IPS-NIHi11 (cell line): Measurements from ENCODE around the gene PALLD.
"Not testable (repeated sequence)": the region's sequence is repeated elsewhere in the genome, so short reads cannot be mapped to it uniquely, and the experiment has no call there.

Experiments used
- DNase-seq: peaks from one replicate; pipeline ENCODE4 v3.0.0; 2012; ENCODE audit warnings: mixed read lengths, low spot score

PALLD gene

DNA sequence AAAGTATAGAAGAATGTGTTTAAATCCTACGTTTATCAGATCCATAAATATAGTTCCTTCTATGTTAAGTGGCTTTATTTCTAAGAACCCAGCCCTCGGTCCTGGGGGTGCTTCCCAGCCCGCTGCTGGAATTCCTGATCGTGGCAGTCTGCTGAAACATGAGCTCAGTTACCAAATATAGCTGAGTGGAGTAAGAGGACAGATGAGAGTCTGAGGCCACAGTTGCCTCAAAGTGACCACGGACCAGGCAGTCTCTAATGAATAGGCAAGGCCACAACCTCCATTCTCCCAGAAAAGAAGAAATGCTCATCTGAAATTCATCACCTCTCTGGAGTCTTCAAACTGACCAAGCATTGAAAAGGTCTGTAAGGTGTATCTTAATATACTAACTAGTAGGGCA is at the start of gene PALLD:
PALLD (plus strand) TSS at position 219 of the 400 bp plus-strand sequence.
- peak; percentile 24 for DNase-seq

GRCh38 chr4:168449063-168449462 is 47.8 kb upstream of the PALLD start:
- DNase-seq: not testable (repeated sequence)

DNA sequence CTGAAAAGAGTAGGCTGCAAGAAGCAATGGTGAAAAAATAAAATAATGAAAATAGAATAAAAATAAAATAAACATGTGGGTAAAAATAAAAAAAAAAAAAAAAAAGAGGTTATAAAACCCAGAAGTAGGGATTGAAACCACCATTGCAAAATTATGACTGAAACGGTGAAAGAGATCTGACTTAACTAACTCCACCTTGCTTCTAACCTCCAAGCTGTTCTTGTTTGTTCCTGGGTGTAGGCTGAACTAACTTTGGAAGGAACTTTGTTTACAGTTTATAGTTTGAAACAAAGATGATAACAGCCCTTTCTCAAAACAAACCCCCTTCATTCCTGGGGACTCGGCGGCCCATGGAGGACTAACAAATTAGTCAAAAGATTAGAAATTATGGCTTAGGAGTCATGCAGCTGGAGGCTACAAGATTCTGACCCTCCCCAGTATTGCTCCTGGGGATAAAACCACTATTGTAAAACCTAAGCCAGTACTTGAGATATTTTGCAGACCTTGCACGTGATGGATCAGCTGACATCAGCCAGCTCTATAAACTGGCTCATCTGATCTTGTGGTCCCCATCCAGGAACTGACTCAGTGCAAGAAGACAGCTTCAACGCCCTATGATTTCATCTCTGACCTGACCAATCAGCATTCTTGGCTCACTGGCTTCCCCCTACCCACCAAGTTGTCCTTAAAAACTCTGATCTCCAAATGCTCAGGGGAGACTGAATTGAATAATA is 47.0 kb upstream of the PALLD start:
- DNase-seq: no peak

DNA sequence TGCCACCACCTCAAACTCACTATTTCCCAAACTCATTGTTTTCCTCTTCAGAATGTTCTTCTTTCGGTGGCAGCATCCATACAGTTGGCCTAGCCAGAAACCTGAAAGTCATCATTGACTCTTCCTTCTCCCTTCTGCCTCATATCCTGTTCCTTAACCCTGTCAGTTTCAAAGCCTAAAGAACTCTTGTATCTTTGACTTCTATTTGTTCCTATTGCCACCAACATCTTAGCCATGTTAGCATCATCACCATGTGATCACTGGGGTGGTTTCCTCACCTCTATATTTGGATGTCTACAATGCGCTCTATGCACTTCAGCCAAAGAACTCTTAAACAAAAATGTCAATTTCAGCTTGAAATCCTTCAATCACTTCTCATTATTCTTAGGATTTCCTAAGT is 45.5 kb upstream of the PALLD start:
- no peak for DNase-seq

- DNase-seq: no peak
Measured at GRCh38 chr4:168451744-168452390, 45.0 kb upstream of the PALLD start.

- DNase-seq: no peak
Measured at GRCh38 chr4:168453146-168453545, 43.7 kb upstream of the PALLD start.

GRCh38 chr4:168458256-168458655 is 38.6 kb upstream of the PALLD start:
- DNase-seq: not testable (repeated sequence)

DNA sequence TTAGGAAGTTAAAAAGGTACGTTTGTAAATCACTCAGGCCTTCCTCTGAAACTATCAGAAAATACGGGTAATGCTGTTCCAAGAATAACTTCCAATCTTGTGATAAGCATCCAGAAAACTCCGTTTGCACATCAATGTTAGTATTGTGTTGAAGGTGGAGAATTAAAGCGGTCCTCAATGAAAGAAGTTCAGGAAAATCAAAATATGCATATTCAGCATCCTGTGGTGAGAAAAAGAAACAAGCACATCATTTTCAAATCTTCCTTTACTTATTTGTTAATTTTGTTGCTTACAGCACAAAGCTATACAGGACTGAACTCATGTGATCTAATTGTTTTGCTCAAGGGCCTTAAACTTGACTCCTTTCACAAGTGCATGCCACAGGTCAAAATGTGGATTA is 35.0 kb upstream of the PALLD start:
- DNase-seq: no peak

GRCh38 chr4:168472920-168473319 is 23.9 kb upstream of the PALLD start:
- no peak for DNase-seq

DNA sequence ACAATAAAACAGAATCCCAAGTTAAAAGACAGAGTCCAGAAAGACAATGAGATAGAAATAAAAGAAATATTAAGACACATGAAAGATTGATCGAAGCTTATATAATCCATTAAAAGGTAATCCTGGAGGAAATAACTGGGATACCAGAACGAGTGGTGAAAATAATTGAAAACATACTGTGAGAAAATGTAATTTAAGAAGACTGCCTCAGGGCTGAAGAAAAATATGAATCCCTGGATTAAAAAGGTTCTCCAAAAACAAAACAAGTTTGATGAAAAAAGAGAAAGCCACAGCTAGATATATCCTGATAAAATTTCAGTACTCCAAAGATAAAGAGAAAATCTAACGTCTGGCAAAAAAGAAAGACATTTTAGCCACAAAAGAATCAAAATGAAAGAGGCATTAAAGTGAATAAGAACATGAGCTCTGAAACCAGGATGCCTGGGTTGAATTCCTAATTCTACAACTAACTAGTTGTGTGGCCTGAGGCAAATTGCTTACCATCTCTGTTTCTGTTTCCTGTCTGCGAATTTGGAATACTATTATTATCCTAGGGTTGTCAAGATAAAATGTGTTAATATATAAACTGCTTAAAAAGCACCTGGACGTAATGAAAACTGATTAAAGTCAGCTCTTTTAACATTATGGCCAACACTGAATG is 22.1 kb upstream of the PALLD start:
- no peak for DNase-seq

DNA sequence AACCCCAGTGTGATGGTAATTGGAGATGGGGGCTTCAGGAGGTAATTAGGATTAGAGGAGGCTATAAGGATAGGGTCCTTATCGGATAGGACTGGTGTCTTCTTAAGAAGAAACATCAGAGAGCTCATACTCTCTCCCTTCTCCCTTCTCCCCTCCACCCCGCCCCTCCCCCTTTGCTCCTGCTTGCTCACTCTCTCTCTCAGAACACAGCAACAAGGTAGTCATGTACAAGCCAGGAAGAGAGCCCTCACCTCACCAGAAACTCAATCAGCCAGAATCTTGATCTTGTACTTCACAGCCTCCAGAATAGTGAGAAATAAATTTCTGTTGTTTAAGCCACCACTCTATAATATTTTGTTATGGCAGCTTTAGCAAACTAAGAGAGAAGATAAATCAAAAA is 21.1 kb upstream of the PALLD start:
- peak; percentile 22 for DNase-seq

DNA sequence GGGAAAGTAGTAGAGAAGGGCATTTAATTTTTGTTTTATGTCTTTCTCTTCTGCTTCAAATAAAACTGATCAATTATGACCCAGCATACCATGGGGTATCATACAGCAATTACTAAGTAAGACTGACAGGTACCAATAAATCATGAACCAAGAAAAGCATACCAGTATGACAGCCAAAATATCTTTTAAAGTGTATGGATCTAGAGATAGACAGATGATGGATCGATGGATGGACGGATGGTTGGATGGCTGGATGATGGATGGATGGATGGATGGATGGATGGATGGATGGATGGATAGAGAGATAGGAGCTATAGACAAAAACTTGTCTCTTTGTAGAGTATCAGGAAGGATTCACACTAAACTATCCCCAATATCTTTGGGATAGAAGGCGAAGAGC is 18.0 kb upstream of the PALLD start:
- DNase-seq: no peak

DNA sequence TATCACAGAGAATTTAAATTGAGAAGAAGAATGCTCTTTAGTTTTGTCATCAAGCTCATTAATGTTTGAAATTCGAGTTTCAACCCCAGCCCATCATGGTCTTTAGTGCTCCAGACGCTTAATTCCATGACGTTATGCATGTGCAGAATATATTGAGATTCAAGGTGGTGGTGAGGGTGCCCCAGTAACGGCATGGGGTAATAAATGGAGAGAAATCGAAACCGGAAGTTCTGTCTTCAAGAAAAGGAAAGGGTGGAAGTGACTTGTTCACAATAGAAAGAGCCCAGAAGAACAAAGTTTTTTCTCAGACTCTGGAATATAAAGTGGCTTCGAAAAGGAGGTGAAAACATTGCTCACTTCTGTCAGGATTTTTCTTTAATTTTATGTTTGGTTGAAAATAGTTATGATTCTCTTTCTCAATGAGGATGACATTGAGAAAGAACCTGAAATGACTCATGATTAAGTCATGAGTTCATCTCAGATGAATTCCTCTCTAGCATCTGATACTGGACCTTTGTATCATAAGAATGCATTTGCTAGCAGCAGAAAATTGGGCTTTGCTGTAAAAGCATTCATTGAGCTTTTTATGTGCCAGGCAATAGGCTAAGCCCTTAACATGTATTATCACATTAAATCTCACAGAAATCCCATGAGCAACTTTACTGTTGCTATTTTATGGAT is 15.8 kb upstream of the PALLD start:
- no peak for DNase-seq

- DNase-seq: no peak
Measured at GRCh38 chr4:168483811-168484210, 13.0 kb upstream of the PALLD start.

- no peak for DNase-seq
Measured at GRCh38 chr4:168484626-168485025, 12.2 kb upstream of the PALLD start.

DNA sequence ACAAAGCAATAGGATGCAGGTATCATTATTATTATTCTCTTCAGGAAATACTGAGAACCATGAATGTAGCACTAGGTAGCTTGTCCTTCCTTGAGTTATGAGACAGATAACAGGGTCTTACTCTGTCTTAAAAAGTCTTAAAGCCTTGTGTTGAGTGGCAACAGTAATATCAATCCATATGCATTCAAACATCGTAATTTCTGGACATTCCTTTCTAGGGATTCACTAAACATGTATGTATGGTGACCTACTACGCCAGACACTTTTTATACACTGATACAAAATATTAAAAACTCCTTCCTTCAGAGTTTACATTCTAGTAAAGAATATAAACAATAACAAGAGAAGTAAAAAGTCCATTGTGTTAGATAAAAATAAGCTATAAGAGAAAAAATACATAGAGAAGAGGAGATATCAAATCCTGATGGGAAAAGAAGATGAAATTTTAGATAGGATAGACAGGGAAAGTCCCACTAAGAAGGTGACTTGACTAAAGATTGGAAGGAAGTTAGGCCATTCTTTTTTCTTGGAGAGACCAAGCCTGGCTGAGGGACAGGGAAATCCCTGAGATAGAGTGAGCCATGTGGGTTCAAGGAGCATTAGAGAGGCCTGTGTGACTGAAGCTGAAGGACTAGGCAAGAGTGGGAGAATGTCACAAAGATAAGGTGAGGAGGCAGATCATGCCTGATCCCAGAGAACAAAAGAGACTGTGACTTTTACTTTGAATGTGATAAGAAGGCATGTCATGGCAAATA is 11.5 kb upstream of the PALLD start:
- DNase-seq: no peak

GRCh38 chr4:168486912-168487281 is 10.0 kb upstream of the PALLD start:
- no peak for DNase-seq

GRCh38 chr4:168487282-168488035 is 9.4 kb upstream of the PALLD start:
- DNase-seq: no peak

- DNase-seq: no peak
Measured at GRCh38 chr4:168488869-168489274, 8.0 kb upstream of the PALLD start.

GRCh38 chr4:168489616-168490015 is 7.2 kb upstream of the PALLD start:
- no peak for DNase-seq

DNA sequence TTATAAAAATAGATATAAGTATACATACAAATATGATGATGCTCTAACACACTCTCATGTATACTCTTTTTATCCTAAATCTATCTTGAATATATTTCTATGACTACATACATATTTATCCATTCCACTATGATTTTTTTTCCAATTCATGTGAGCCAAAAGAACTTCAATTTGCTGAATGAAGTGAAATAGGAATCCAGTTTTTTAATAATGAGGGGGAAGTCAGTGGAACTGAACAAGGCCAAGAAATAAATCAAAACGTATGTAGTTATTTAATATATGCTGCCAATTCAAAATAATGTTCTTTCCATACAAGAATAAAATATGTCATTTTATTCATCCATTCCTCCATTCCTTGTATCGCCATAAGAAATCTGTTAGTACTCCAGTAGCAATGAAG is 6.1 kb upstream of the PALLD start:
- DNase-seq: no peak
